Brain microvascular endothelial cell (primary cell): ENCODE measurements around the gene STAM.

Source experiments
- DNase-seq: peaks from one replicate; pipeline ENCODE4 v3.0.0-alpha.2; 2020
- H3K27ac ChIP-seq: fragments of 250-450 bp; sonication (Bioruptor Pico); 2 replicates; pipeline ENCODE4 v1.5.1; 2020; ENCODE audit warnings: mild to moderate bottlenecking, moderate library complexity
- H3K27me3 ChIP-seq: fragments of 250-450 bp; sonication (Bioruptor Pico); replicated peaks from 2 replicates; pipeline ENCODE4 v1.5.1; 2020; ENCODE audit warnings: mild to moderate bottlenecking
- H3K36me3 ChIP-seq: fragments of 250-450 bp; sonication (Bioruptor Pico); replicated peaks from 2 replicates; pipeline ENCODE4 v1.5.1; 2020; ENCODE audit warnings: mild to moderate bottlenecking
- H3K4me3 ChIP-seq: 2 replicates; pipeline ENCODE4 v1.5.1; 2011; ENCODE audit warnings: low read depth, mild to moderate bottlenecking, control low read depth, low read length, moderate library complexity
- in situ Hi-C: cut with HindIII; loops from 2 replicates; pipeline ENCODE4 v1.10.0; 2017; ENCODE audit warnings: low sequenced_read_pairs, low pct_ligation_motif_present
- TF ChIP-seq, protein P1 (sequence below): IDR thresholded peaks from 2 replicates; pipeline ENCODE4 v1.5.1; 2011; ENCODE audit warnings: low read depth, mild to moderate bottlenecking, moderate library complexity, low read length, control low read depth, inconsistent platforms; ENCODE audit errors: missing control alignments

Gene STAM

DNA sequence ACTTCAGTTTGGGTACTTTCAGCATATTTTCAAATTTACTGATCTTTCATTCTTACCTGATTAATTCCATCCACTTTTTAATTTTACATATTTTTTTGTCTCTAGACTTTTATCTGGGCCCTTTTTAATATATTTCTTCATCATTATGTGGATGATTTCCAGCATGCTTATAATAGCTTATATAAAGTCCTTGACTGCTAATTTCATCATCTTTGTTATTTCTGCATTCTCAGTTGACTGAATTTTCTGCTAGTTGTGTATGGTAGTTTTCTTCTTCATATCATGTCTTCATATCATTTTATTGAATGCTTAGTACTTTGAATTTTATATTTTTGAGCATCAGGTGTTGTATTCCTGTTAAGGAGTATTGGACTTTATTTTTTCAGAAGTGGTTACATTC lies 39.6 kb downstream of the STAM start:
- Histone ChIP-seq H3K27ac (no peak overlapping the region), H3K27me3 (no peaks in the 10 kb centered on the region), H3K4me3 (no peak overlapping the region), H3K36me3 (no peaks in the 10 kb centered on the region)
- TF ChIP-seq, protein P1, sequence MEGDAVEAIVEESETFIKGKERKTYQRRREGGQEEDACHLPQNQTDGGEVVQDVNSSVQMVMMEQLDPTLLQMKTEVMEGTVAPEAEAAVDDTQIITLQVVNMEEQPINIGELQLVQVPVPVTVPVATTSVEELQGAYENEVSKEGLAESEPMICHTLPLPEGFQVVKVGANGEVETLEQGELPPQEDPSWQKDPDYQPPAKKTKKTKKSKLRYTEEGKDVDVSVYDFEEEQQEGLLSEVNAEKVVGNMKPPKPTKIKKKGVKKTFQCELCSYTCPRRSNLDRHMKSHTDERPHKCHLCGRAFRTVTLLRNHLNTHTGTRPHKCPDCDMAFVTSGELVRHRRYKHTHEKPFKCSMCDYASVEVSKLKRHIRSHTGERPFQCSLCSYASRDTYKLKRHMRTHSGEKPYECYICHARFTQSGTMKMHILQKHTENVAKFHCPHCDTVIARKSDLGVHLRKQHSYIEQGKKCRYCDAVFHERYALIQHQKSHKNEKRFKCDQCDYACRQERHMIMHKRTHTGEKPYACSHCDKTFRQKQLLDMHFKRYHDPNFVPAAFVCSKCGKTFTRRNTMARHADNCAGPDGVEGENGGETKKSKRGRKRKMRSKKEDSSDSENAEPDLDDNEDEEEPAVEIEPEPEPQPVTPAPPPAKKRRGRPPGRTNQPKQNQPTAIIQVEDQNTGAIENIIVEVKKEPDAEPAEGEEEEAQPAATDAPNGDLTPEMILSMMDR: no peak
- in situ Hi-C loops: no loop called here
- DNase-seq: no peak

DNA sequence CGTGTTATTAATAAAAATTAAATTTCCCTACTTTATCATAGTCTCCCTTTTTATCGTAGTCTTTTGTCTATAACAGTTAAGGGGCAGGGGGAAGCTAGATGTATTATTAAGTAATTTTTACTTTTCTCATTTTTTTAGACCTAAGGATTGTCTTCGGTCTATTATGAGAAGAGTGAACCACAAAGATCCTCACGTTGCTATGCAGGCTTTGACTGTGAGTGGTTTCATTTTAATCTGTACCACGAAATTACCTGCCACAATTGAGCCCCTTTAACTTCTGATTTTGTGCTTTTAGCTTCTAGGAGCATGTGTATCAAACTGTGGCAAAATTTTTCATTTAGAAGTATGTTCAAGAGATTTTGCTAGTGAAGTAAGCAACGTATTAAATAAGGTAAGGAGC lies 40.6 kb downstream of the STAM start:
- H3K27ac ChIP-seq: no peak overlapping the region
- TF ChIP-seq, protein P1: no peak
- no peak for DNase-seq
- in situ Hi-C loops: no loop called here
- no peak overlapping the region for H3K4me3 ChIP-seq
- H3K27me3 ChIP-seq: no peaks in the 10 kb centered on the region
- no peaks in the 10 kb centered on the region for H3K36me3 ChIP-seq

DNA sequence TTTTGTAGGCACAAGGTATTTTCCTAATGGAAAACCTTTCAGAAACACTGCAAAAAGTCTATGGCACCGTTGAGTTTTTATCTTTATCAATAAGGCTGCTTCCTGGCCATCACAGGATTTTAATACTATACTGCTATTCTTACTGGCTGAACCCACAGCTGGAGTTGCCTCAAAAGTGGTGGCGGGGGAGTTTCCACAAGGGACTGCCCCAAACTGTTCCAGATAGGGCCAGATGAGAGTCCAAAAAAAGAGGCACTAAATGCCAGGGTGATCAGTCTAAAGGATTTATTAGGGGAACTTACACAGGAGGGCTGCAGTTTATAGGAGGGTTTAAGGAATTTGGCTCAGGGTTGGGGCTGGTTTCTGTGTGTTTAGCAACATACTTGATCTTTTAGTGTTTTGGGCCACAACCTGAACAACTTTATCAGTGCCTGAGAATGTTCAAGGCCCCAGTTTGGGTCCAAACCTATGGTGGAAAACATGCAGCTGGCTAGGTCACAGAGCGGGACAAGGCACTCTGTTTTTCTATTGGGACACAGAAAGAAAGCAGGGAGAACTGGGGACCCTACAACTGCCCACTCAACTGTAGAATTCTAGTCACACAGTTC lies 41.4 kb downstream of the STAM start:
- in situ Hi-C loops: no loop called here
- TF ChIP-seq, protein P1: no peak
- Histone ChIP-seq H3K4me3 (no peak overlapping the region), H3K27ac (no peak overlapping the region), H3K27me3 (no peaks in the 10 kb centered on the region), H3K36me3 (no peaks in the 10 kb centered on the region)
- DNase-seq: no peak

DNA sequence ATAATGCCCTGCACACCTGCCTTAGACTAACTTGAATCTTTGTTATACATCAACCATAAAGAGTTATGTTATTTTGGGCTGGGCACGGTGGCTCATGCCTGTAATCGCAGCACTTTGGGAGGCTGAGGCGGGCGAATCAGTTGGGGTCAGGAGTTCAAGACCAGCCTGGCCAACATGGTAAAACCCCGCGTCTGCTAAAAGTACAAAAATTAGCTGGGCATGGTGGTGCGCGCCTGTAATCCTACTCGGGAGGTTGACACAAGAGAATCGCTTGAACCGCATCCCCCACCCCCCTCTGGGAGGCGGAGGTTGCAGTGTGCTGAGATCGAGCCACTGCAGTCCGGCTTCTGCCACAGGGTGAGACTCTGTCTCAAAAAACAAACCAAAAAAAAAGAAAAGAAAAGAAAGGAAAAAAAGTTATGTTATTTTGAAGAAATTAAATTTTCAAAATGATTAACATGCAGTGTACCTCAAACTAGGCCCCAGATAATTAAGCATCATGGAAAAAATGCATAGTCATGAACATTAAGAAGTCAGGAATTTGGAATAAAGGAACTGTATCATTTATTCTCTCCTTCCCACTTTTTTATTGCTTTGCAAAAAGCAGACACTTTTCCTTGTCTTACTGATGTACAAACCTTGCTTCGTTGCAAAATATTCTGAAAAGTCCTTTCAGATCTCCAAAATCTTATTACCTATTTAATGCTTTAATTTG lies 43.3 kb downstream of the STAM start:
- TF ChIP-seq, protein P1: no peak
- in situ Hi-C loops: no loop called here
- Histone ChIP-seq H3K27me3 (no peaks in the 10 kb centered on the region), H3K27ac (no peak overlapping the region), H3K4me3 (no peak overlapping the region), H3K36me3 (no peaks in the 10 kb centered on the region)
- DNase-seq: no peak

DNA sequence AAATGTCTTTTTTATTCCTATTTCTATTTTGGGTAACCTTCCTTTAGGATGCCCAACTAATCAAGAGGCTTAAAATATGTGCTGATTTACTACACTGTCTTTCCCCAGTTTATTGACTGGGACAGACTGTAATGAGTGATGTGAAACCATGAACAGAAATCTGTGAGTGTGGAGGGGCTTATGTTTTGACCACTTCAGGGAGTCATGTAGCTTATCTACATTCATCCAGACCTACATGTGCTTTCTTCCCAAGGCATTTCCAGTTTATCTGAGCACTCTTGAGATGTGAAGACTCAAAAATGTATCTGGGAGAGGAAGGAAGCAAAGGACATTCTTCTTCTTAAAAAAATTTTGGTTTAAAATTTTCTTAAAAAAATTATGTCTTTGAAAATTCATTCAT lies 45.2 kb downstream of the STAM start:
- in situ Hi-C loops: no loop called here
- DNase-seq: no peak
- no peaks in the 10 kb centered on the region for H3K27me3 ChIP-seq
- H3K4me3 ChIP-seq: no peak overlapping the region
- TF ChIP-seq, protein P1: no peak
- H3K27ac ChIP-seq: no peak overlapping the region
- peaks cover 2% of the 10 kb centered on the region for H3K36me3 ChIP-seq
